ENCODE data around the gene DPYSL3. TPM values are rescaled to one million over a fixed set of nuclear protein-coding genes. Genes with fewer than 3 reads are reported as not detected.
A peak's percentile ranks its signal among the peaks of the same experiment; 100 is the strongest.

DPYSL3 gene
- polyA plus RNA-seq, 1 donor from 2014 or later, result 689 TPM

DNA sequence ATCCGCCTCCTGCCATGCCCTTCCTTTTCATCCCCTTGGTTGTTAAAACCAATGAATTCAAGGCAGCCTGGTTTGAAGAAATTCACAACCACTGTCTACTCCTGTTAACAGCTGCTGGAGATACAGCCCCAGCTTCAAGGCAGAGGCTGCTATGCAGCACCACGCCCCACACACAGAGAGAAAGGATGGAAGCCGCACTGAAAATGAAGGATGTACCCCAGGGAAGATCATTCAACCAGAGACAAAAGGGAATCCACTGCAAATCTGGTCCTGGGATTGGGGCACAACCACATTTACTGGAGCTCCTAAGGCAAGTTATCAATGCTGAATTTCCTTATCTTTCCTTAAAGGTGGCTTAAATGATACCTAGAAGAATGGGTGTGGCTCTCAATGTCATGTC lies 58.7 kb downstream of the DPYSL3 start:
- Histone ChIP-seq H3K9ac (ENCODE audit: low read length) (peak overlapping the region; percentile 99), H3K9me3 (ENCODE audit: low read length) (no peaks in the 10 kb centered on the region), H3K36me3 (ENCODE audit: insufficient read depth, low read length) (peaks cover 8% of the 10 kb centered on the region), H3K27me3 (ENCODE audit: insufficient read depth, low read depth, low read length) (no peaks in the 10 kb centered on the region), H3K4me3 (ENCODE audit: low read length) (peak overlapping the region; percentile 90), H3K79me2 (replicated peaks; ENCODE audit: insufficient read depth, low read length) (peaks cover 82% of the 10 kb centered on the region), H3K4me2 (ENCODE audit: low read length) (peak overlapping the region; percentile 88), H2AFZ (ENCODE audit: low read depth, low read length) (peak overlapping the region; percentile 51), H4K20me1 (ENCODE audit: insufficient read depth) (peaks cover 40% of the 10 kb centered on the region), H3K27ac (ENCODE audit: low read length) (peak overlapping the region; percentile 98), H3F3A (ENCODE audit: insufficient read depth, low read length, poor library complexity, severe bottlenecking) (peaks cover 12% of the 10 kb centered on the region), H3K9me2 (ENCODE audit: insufficient read depth, low read length) (no peaks in the 10 kb centered on the region)
- TF ChIP-seq REST (IDR thresholded peaks at IDR 0.05; ENCODE audit: borderline replicate concordance) (peak; percentile 81), MXI1 (conservative IDR thresholded peaks at IDR 0.05; ENCODE audit: poor library complexity, severe bottlenecking) (no peak), EZH2 (IDR thresholded peaks at IDR 0.05; ENCODE audit: borderline replicate concordance, insufficient read depth, low read length, poor library complexity, severe bottlenecking) (no peak), TAF1 (IDR thresholded peaks at IDR 0.05; ENCODE audit: low read depth) (peak; percentile 71), POLR2AphosphoS5 (IDR thresholded peaks at IDR 0.05) (peak; percentile 71)

- peak overlapping the region; percentile 98 for H3K27ac ChIP-seq (ENCODE audit: low read length)
- no peaks in the 10 kb centered on the region for H3K9me3 ChIP-seq (ENCODE audit: low read length)
- H4K20me1 ChIP-seq (ENCODE audit: insufficient read depth), result peaks cover 46% of the 10 kb centered on the region
- peak; percentile 25 for TF ChIP-seq SMC3 (conservative IDR thresholded peaks at IDR 0.05; ENCODE audit: poor library complexity)
- TF ChIP-seq TAF1 (IDR thresholded peaks at IDR 0.05; ENCODE audit: low read depth), result no peak
- TF ChIP-seq CTCF (IDR thresholded peaks at IDR 0.05; ENCODE audit: poor library complexity, severe bottlenecking), result peak; percentile 72
- H2AFZ ChIP-seq (ENCODE audit: low read depth, low read length), result no peak overlapping the region
- H3K4me2 ChIP-seq (ENCODE audit: low read length), result peak overlapping the region; percentile 88
- no peaks in the 10 kb centered on the region for H3K9me2 ChIP-seq (ENCODE audit: insufficient read depth, low read length)
- H3K36me3 ChIP-seq (ENCODE audit: insufficient read depth, low read length), result peaks cover 13% of the 10 kb centered on the region
- peak overlapping the region; percentile 99 for H3K9ac ChIP-seq (ENCODE audit: low read length)
- H3K79me2 ChIP-seq (replicated peaks; ENCODE audit: insufficient read depth, low read length), result peaks cover 83% of the 10 kb centered on the region
- peak overlapping the region; percentile 90 for H3K4me3 ChIP-seq (ENCODE audit: low read length)
- H3K27me3 ChIP-seq (ENCODE audit: insufficient read depth, low read depth, low read length), result no peaks in the 10 kb centered on the region
- peaks cover 14% of the 10 kb centered on the region for H3F3A ChIP-seq (ENCODE audit: insufficient read depth, low read length, poor library complexity, severe bottlenecking)
Observed at GRCh38 chr5:147450606-147451005, 59.3 kb downstream of the DPYSL3 start.

GRCh38 chr5:147448766-147449165 lies 61.1 kb downstream of the DPYSL3 start:
- Histone ChIP-seq H2AFZ (ENCODE audit: low read depth, low read length) (no peak overlapping the region), H3K9ac (ENCODE audit: low read length) (no peak overlapping the region), H3K36me3 (ENCODE audit: insufficient read depth, low read length) (peaks cover 22% of the 10 kb centered on the region), H3K27ac (ENCODE audit: low read length) (no peak overlapping the region), H3K4me2 (ENCODE audit: low read length) (no peak overlapping the region), H3K9me3 (ENCODE audit: low read length) (no peaks in the 10 kb centered on the region), H3F3A (ENCODE audit: insufficient read depth, low read length, poor library complexity, severe bottlenecking) (peaks cover 8% of the 10 kb centered on the region), H3K4me3 (ENCODE audit: low read length) (peak overlapping the region; percentile 90), H3K9me2 (ENCODE audit: insufficient read depth, low read length) (no peaks in the 10 kb centered on the region), H3K27me3 (ENCODE audit: insufficient read depth, low read depth, low read length) (no peaks in the 10 kb centered on the region), H3K79me2 (replicated peaks; ENCODE audit: insufficient read depth, low read length) (peaks cover 96% of the 10 kb centered on the region), H4K20me1 (ENCODE audit: insufficient read depth) (peaks cover 63% of the 10 kb centered on the region)
- TF ChIP-seq RAD21 (conservative IDR thresholded peaks at IDR 0.05) (no peak), MXI1 (conservative IDR thresholded peaks at IDR 0.05; ENCODE audit: poor library complexity, severe bottlenecking) (no peak), TAF1 (IDR thresholded peaks at IDR 0.05; ENCODE audit: low read depth) (no peak), EZH2 (IDR thresholded peaks at IDR 0.05; ENCODE audit: borderline replicate concordance, insufficient read depth, low read length, poor library complexity, severe bottlenecking) (no peak), POLR2AphosphoS5 (IDR thresholded peaks at IDR 0.05) (no peak), EP300 (conservative IDR thresholded peaks at IDR 0.05; ENCODE audit: poor library complexity, severe bottlenecking) (no peak), SMC3 (conservative IDR thresholded peaks at IDR 0.05; ENCODE audit: poor library complexity) (no peak), REST (IDR thresholded peaks at IDR 0.05; ENCODE audit: borderline replicate concordance) (no peak), CTCF (IDR thresholded peaks at IDR 0.05; ENCODE audit: poor library complexity, severe bottlenecking) (no peak)
